Lower lobe of right lung (tissue), 2 donors: Measurements from ENCODE around the gene PLA2G4F. TPM values are rescaled to one million over a fixed set of nuclear protein-coding genes. Genes with fewer than 3 reads are reported as not detected.
A peak's percentile ranks its signal among the peaks of the same experiment; 100 is the strongest.
"Not testable (repeated sequence)": the region's sequence is repeated elsewhere in the genome, so short reads cannot be mapped to it uniquely, and the experiment has no call there.

Experiments
- ATAC-seq, 2 donors: fragments of 200-7000 bp; cut with Tn5 transposase; one replicate each; pipeline ENCODE4 v1.9.1; 2020 to 2022; ENCODE audit warnings: mild to moderate bottlenecking in 2 of 2, moderate library complexity in 2 of 2
- DNase-seq: peaks from one replicate; pipeline ENCODE4 v3.0.0-alpha.2; 2020
- H3K27ac ChIP-seq: fragments of 200-600 bp; one replicate; pipeline ENCODE4 v1.8.0; 2022
- H3K27me3 ChIP-seq: fragments of 200-600 bp; one replicate; pipeline ENCODE4 v1.8.0; 2022; ENCODE audit warnings: low read depth
- H3K36me3 ChIP-seq: fragments of 200-600 bp; one replicate; pipeline ENCODE4 v1.8.0; 2022; ENCODE audit warnings: mild to moderate bottlenecking
- H3K4me1 ChIP-seq: fragments of 200-600 bp; one replicate; pipeline ENCODE4 v1.8.0; 2022
- H3K4me3 ChIP-seq: fragments of 200-600 bp; one replicate; pipeline ENCODE4 v1.8.0; 2022; ENCODE audit warnings: mild to moderate bottlenecking
- H3K9me3 ChIP-seq: fragments of 200-600 bp; one replicate; pipeline ENCODE4 v1.8.0; 2022
- CTCF ChIP-seq: fragments of 200-600 bp; IDR thresholded peaks from one replicate; pipeline ENCODE4 v1.8.0; 2022; ENCODE audit warnings: antibody characterized with exemption, mild to moderate bottlenecking
- intact Hi-C: fragments of 100-400 bp; cut with DNase I; formaldehyde crosslinking; loops from one replicate; pipeline ENCODE4 v1.11.0; 2022
- total RNA-seq: library from RNA; stranded (reverse); fragmentation: NEBNext Ultra II Directional; extraction: Animal tissue kit (Norgen Biotek cat#: 25700); gene quantifications from one replicate; pipeline ENCODE4 v1.2.1, GENCODE V29; 2021
- donor health status: DM: no; HTN: yes; CAD: no; lungs with severe emphysema.

Gene PLA2G4F
- total RNA-seq, 1 donor from 2014 or later: 99.0 TPM

- TF ChIP-seq CTCF: no peak
- ATAC-seq (peak; percentile 59 to 72), DNase-seq (peak; percentile 76)
- Histone ChIP-seq H3K4me1 (no peaks in the 10 kb centered on the region), H3K4me3 (no peak within 1 kb of the TSS), H3K9me3 (no peaks in the 10 kb centered on the region), H3K27ac (no peak within 1 kb of the TSS), H3K27me3 (no peaks in the 10 kb centered on the region), H3K36me3 (no peaks in the 10 kb centered on the region)
- intact Hi-C loops: no loop called here
Observed at GRCh38 chr15:42094512-42094963, 61.9 kb downstream of the PLA2G4F start, which contains the start of gene PLA2G4D. TSS of gene PLA2G4D (minus strand) at chr15:42094562. CDS start at chr15:42094459, 103 bp downstream.

- H3K9me3 ChIP-seq: no peaks in the 10 kb centered on the region
- TF ChIP-seq CTCF: no peak
- no peak for DNase-seq
- no peak overlapping the region for H3K27ac ChIP-seq
- H3K4me3 ChIP-seq: no peak overlapping the region
- no peak for ATAC-seq
- H3K27me3 ChIP-seq: no peaks in the 10 kb centered on the region
- intact Hi-C loops: no loop called here
- H3K36me3 ChIP-seq: no peaks in the 10 kb centered on the region
- no peaks in the 10 kb centered on the region for H3K4me1 ChIP-seq
Observed at GRCh38 chr15:42093966-42094365, 62.5 kb downstream of the PLA2G4F start.

- no peaks in the 10 kb centered on the region for H3K36me3 ChIP-seq
- no peaks in the 10 kb centered on the region for H3K27me3 ChIP-seq
- H3K9me3 ChIP-seq: no peaks in the 10 kb centered on the region
- H3K4me3 ChIP-seq: no peak overlapping the region
- ATAC-seq: peak in 1 of 2 donors; percentile 21
- DNase-seq: no peak
- H3K4me1 ChIP-seq: no peaks in the 10 kb centered on the region
- no peak overlapping the region for H3K27ac ChIP-seq
- intact Hi-C loops: no loop called here
- TF ChIP-seq CTCF: no peak
Observed at GRCh38 chr15:42092398-42093318, 63.8 kb downstream of the PLA2G4F start.

GRCh38 chr15:42091753-42092397 is 64.6 kb downstream of the PLA2G4F start:
- H3K4me1 ChIP-seq, intact Hi-C loops, H3K36me3 ChIP-seq, H3K4me3 ChIP-seq, H3K27me3 ChIP-seq, ATAC-seq, DNase-seq, H3K9me3 ChIP-seq, H3K27ac ChIP-seq: not testable (repeated sequence)

- H3K4me1 ChIP-seq: no peaks in the 10 kb centered on the region
- no peak overlapping the region for H3K4me3 ChIP-seq
- no peaks in the 10 kb centered on the region for H3K27me3 ChIP-seq
- H3K9me3 ChIP-seq: no peaks in the 10 kb centered on the region
- no peak for DNase-seq
- ATAC-seq: no peak
- intact Hi-C loops: no loop called here
- H3K27ac ChIP-seq: no peak overlapping the region
- no peak for TF ChIP-seq CTCF
- no peaks in the 10 kb centered on the region for H3K36me3 ChIP-seq
Observed at GRCh38 chr15:42090781-42091180, 65.7 kb downstream of the PLA2G4F start.

- TF ChIP-seq CTCF: no peak
- Histone ChIP-seq H3K27me3 (no peaks in the 10 kb centered on the region), H3K4me1 (no peaks in the 10 kb centered on the region), H3K36me3 (no peaks in the 10 kb centered on the region), H3K4me3 (no peak overlapping the region), H3K9me3 (no peaks in the 10 kb centered on the region), H3K27ac (no peak overlapping the region)
- no peak for ATAC-seq
- intact Hi-C loops: no loop called here
- no peak for DNase-seq
Observed at GRCh38 chr15:42090370-42090769, 66.1 kb downstream of the PLA2G4F start.
